CD14-positive monocyte (primary cell): ENCODE measurements around the gene TSSK6. TPM values are rescaled to one million over a fixed set of nuclear protein-coding genes. Genes with fewer than 3 reads are reported as not detected.

Experiments used
- DNase-seq, 3 donors: peaks; one replicate each; pipeline ENCODE4 v3.0.0-alpha.2; 2011 to 2022
- H2AFZ ChIP-seq: 2 replicates; pipeline ENCODE4 v1.6.0; 2012; ENCODE audit warnings: mild to moderate bottlenecking, low read depth, low read length, inconsistent platforms; ENCODE audit not compliant: insufficient read depth, poor library complexity, severe bottlenecking
- H3K27ac ChIP-seq, 2 donors: 1 replicate in 1 of 2; 2 replicates in 1 of 2; pipeline ENCODE4 v1.5.1; 2012 to 2013; ENCODE audit warnings: low read length in 2 of 2, control low read depth in 1 of 2, inconsistent platforms in 1 of 2, low read depth in 1 of 2, mild to moderate bottlenecking in 1 of 2
- H3K27me3 ChIP-seq, 2 donors: one replicate each; pipeline versions ENCODE4 v1.6.0 to v1.6.1; 2011 to 2013; ENCODE audit warnings: low read length in 2 of 2; ENCODE audit not compliant: control insufficient read depth in 2 of 2, insufficient read depth in 2 of 2
- H3K36me3 ChIP-seq, 2 donors: replicated peaks in 1 of 2; 1 replicate in 1 of 2; 2 replicates in 1 of 2; pipeline versions ENCODE4 v1.5.1 to v1.6.1; 2012 to 2013; ENCODE audit warnings: low read length in 2 of 2, control low read depth in 1 of 2, inconsistent platforms in 1 of 2, mild to moderate bottlenecking in 1 of 2; ENCODE audit not compliant: insufficient read depth in 2 of 2, control insufficient read depth in 1 of 2
- H3K4me1 ChIP-seq, 2 donors: 1 replicate in 1 of 2; 2 replicates in 1 of 2; pipeline versions ENCODE4 v1.5.1 to v1.6.1; 2012 to 2013; ENCODE audit warnings: low read length in 2 of 2, control low read depth in 1 of 2, inconsistent platforms in 1 of 2, mild to moderate bottlenecking in 1 of 2, moderate library complexity in 1 of 2; ENCODE audit not compliant: insufficient read depth in 2 of 2, control insufficient read depth in 1 of 2
- H3K4me2 ChIP-seq: replicated peaks from 2 replicates; pipeline ENCODE3; 2012; ENCODE audit warnings: low read length, moderate library complexity, mild to moderate bottlenecking; ENCODE audit not compliant: poor library complexity, severe bottlenecking; ENCODE audit errors: extremely low read depth
- H3K4me3 ChIP-seq, 3 experiments: fragments of 200-600 bp in 1 of 3; sonication (generic) in 1 of 3; replicated peaks in 1 of 3; 1 replicate in 2 of 3; 2 replicates in 1 of 3; pipeline ENCODE4 v1.5.1; 2011 to 2013; ENCODE audit warnings: low read length in 3 of 3, mild to moderate bottlenecking in 3 of 3, control low read depth in 2 of 3, low read depth in 2 of 3, inconsistent platforms in 1 of 3, moderate library complexity in 1 of 3
- H3K79me2 ChIP-seq: 2 replicates; pipeline ENCODE4 v1.6.0; 2012; ENCODE audit warnings: mild to moderate bottlenecking, control low read depth, inconsistent platforms, low read length, moderate library complexity; ENCODE audit not compliant: insufficient read depth
- H3K9ac ChIP-seq: 2 replicates; pipeline ENCODE4 v1.6.0; 2017; ENCODE audit warnings: low read length, mild to moderate bottlenecking; ENCODE audit not compliant: insufficient read depth, poor library complexity, severe bottlenecking
- H3K9me3 ChIP-seq, 2 donors: replicated peaks in 1 of 2; 1 replicate in 1 of 2; 2 replicates in 1 of 2; pipeline versions ENCODE4 v1.5.1 to v1.6.1; 2012 to 2013; ENCODE audit warnings: low read length in 2 of 2, control low read depth in 1 of 2; ENCODE audit not compliant: control insufficient read depth in 1 of 2, insufficient read depth in 1 of 2
- H4K20me1 ChIP-seq: 2 replicates; pipeline ENCODE4 v1.6.0; 2012; ENCODE audit warnings: mild to moderate bottlenecking, low read length, control low read depth, moderate library complexity; ENCODE audit not compliant: insufficient read depth
- H3K27ac Mint-ChIP-seq, 7 donors: one replicate each; pipeline ENCODE4 v1.8.0; 2020; ENCODE audit warnings: mild to moderate bottlenecking in 7 of 7, mixed read lengths in 7 of 7, moderate library complexity in 6 of 7, inconsistent platforms in 2 of 7
- H3K27me3 Mint-ChIP-seq, 3 donors: one replicate each; pipeline ENCODE4 v1.8.0; 2021 to 2022; ENCODE audit warnings: low read depth in 3 of 3, mild to moderate bottlenecking in 3 of 3, mixed read lengths in 3 of 3, moderate library complexity in 3 of 3, inconsistent platforms in 1 of 3
- H3K36me3 Mint-ChIP-seq, 2 donors: one replicate each; pipeline ENCODE4 v1.8.0; 2020; ENCODE audit warnings: mixed read lengths in 2 of 2, inconsistent platforms in 1 of 2, mild to moderate bottlenecking in 1 of 2
- H3K4me1 Mint-ChIP-seq: one replicate; pipeline ENCODE4 v1.8.0; 2020; ENCODE audit warnings: mild to moderate bottlenecking, mixed read lengths
- H3K4me3 Mint-ChIP-seq, 2 donors: one replicate each; pipeline ENCODE4 v1.8.0; 2020; ENCODE audit warnings: mild to moderate bottlenecking in 2 of 2, mixed read lengths in 2 of 2, moderate library complexity in 1 of 2
- H3K9me3 Mint-ChIP-seq, 7 donors: one replicate each; pipeline ENCODE4 v1.8.0; 2020 to 2022; ENCODE audit warnings: mixed read lengths in 7 of 7, mild to moderate bottlenecking in 6 of 7, moderate library complexity in 6 of 7, inconsistent platforms in 2 of 7
- CTCF ChIP-seq: fragments of 200-600 bp; IDR thresholded peaks from one replicate; pipeline ENCODE4 v1.8.0; 2022; ENCODE audit warnings: antibody characterized with exemption, mild to moderate bottlenecking
- WGBS: methylation state at CpG from one replicate; pipeline ENCODE4 v1.1.5; 2013; ENCODE audit warnings: missing lambda C conversion rate; ENCODE audit not compliant: insufficient coverage; 5-methylcytosine and 5-hydroxymethylcytosine counted together
- intact Hi-C, 2 donors: fragments of 100-400 bp; cut with micrococcal nuclease; formaldehyde crosslinking; loops; one replicate each; pipeline versions ENCODE4 v1.15.0 to v1.15.1; 2023
- polyA plus RNA-seq, 3 donors: library from polyadenylated mRNA; depleted of rRNA in 1 of 3; unstranded in 2 of 3; stranded (reverse) in 1 of 3; fragments of 300-500 nt in 2 of 3; fragments of >200 nt in 1 of 3; fragmentation: Illumina TruSeq in 2 of 3; gene quantifications; 1 replicate in 2 of 3; 2 replicates in 1 of 3; pipeline ENCODE4 v1.2.3, GENCODE V29; 2012 to 2021

TSSK6 gene
- polyA plus RNA-seq, 3 donors, result 0.27 to 0.80 TPM; not detected in 1

DNA sequence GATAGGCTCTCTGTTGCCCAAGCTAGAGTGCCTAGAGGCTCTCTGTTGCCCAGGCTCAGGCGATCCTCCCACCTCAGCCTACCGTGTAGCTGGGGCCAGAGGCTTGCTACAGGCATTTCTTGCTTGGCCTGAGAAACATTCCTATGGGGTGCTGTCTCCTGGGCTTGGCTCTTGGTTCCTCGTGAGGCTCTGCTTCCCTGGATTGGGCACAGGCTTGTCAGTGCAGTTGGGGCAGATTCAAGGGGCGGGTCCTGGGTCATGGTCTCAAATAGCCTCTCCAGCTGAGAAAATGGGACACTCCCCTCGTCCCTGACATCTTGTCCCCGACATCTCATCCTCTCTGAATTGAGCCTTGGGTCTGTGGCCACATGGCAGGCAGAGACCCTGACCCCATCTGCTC lies 4.9 kb downstream of the TSSK6 start:
- H3K4me1 Mint-ChIP-seq, result peaks cover 3% of the 10 kb centered on the region
- Histone ChIP-seq H3K36me3 (peaks cover 22 to 28% of the 10 kb centered on the region in 2 donors), H3K4me3 (no peak overlapping the region), H3K4me1 (peaks cover 2 to 11% of the 10 kb centered on the region in 2 donors), H3K27ac (no peak overlapping the region), H3K79me2 (no peaks in the 10 kb centered on the region), H2AFZ (no peak overlapping the region), H4K20me1 (no peaks in the 10 kb centered on the region), H3K4me2 (no peak overlapping the region), H3K27me3 (peaks cover 0 to 9% of the 10 kb centered on the region in 2 donors), H3K9ac (no peak overlapping the region), H3K9me3 (peaks cover 15 to 18% of the 10 kb centered on the region in 2 donors)
- DNase-seq, result no peak
- no peak overlapping the region for H3K4me3 Mint-ChIP-seq
- 76% methylated on average over 6 of the region's 6 CpGs for WGBS
- peak overlapping the region in 1 of 7 donors; percentile 34 for H3K27ac Mint-ChIP-seq
- TF ChIP-seq CTCF, result no peak
- H3K27me3 Mint-ChIP-seq, result peaks cover 1 to 15% (median 2%) of the 10 kb centered on the region in 3 donors
- intact Hi-C loops, result no loop called here
- H3K9me3 Mint-ChIP-seq, result peaks cover 11 to 21% (median 16%) of the 10 kb centered on the region in 7 donors
- peaks cover 25 to 32% of the 10 kb centered on the region in 2 donors for H3K36me3 Mint-ChIP-seq

GRCh38 chr19:19508217-19508616 lies 7.1 kb downstream of the TSSK6 start:
- Histone ChIP-seq H3K9me3 (no peaks in the 10 kb centered on the region), H3K4me3 (no peak overlapping the region), H4K20me1 (no peaks in the 10 kb centered on the region), H3K27me3 (no peaks in the 10 kb centered on the region), H3K4me2 (no peak overlapping the region), H3K4me1 (no peaks in the 10 kb centered on the region), H3K79me2 (no peaks in the 10 kb centered on the region), H2AFZ (no peak overlapping the region), H3K36me3 (peaks cover 42 to 50% of the 10 kb centered on the region in 2 donors), H3K9ac (no peak overlapping the region), H3K27ac (no peak overlapping the region)
- Mint-ChIP-seq H3K27ac (no peak overlapping the region), H3K4me3 (no peak overlapping the region), H3K36me3 (peaks cover 46 to 48% of the 10 kb centered on the region in 2 donors), H3K27me3 (peaks cover 1 to 5% (median 2%) of the 10 kb centered on the region in 3 donors), H3K4me1 (no peaks in the 10 kb centered on the region), H3K9me3 (peaks cover 0 to under 1% (median 0%) of the 10 kb centered on the region in 7 donors)
- no peak for TF ChIP-seq CTCF
- intact Hi-C loops, result no loop called here
- DNase-seq, result no peak
- WGBS, result 92% methylated on average over 7 of the region's 11 CpGs
